Measurements from ENCODE around the gene CHST13.

The CHST13 gene

DNA sequence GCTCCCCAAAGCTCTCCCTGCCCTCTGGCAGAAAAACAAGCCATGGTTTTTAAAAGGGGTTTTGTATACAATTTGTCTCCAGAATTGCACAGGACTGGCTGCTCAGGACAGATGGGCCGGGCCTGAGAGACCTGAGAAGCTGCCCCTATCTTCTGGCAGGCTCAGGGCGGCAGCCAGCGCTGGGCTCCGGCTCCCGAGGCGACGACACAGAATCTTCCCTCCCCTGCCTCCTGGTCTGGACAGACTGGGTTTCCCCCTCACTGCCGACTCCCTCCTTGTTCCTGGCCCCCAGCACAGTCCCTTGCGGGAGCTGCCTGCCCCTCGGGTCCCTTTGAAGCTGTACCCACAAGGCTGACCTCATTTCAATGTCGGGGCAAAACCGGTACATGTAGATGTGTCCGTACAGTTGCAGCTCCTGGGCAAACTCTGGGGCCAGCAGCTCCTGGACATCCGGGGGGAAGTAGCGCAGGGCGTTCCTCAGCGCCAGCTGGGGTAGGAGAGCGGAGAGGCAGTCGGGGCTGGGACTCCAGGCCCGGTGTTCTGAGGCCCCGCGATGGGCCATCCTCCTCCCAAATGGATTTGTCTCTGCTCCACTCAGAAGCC lies 13.5 kb upstream of the CHST13 start:
- peaks cover 9% of the 10 kb centered on the region for H3K4me1 ChIP-seq (ENCODE audit: insufficient read depth, insufficient read length)
- H3K4me3 ChIP-seq (ENCODE audit: insufficient read length, low read depth): no peak overlapping the region
- no peaks in the 10 kb centered on the region for H3K36me3 ChIP-seq (ENCODE audit: insufficient read depth, insufficient read length, low read length)
- TF ChIP-seq SUZ12 (IDR thresholded peaks at IDR 0.05; ENCODE audit: extremely low read depth, insufficient read depth, insufficient read length): no peak
- TF ChIP-seq YY1 (IDR thresholded peaks at IDR 0.05; ENCODE audit: insufficient read depth, insufficient read length): no peak
- no peak for TF ChIP-seq ZNF274 (IDR thresholded peaks at IDR 0.05; ENCODE audit: low read depth, low read length)
- no peaks in the 10 kb centered on the region for H3K27me3 ChIP-seq (ENCODE audit: insufficient read depth, insufficient read length)
- H3K9me3 ChIP-seq (ENCODE audit: insufficient read depth, low read length): no peaks in the 10 kb centered on the region
- H3K9ac ChIP-seq (ENCODE audit: insufficient read length, low read depth): no peak overlapping the region
- no peak for DNase-seq (ENCODE audit: low read depth, low spot score)

DNA sequence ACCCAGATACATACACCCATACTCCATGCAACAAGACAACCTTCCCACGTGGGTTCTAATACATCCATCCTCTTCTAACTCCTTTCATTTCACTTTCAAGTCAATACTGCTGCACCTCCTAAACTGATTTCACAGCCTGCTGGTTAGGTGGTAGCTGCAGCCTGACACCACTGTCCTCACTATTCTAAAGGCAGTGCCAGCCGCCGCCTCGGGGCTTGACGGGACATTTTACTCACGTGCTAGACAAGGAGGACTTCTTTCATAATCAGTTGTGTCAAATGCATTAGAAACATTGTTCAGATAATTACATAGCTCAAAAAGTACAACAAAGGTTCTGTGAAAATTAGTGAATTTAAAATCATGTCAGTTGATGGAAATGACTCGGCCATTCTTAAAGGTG lies 12.7 kb upstream of the CHST13 start:
- TF ChIP-seq ZNF274 (IDR thresholded peaks at IDR 0.05; ENCODE audit: low read depth, low read length) (no peak), YY1 (IDR thresholded peaks at IDR 0.05; ENCODE audit: insufficient read depth, insufficient read length) (no peak), SUZ12 (IDR thresholded peaks at IDR 0.05; ENCODE audit: extremely low read depth, insufficient read depth, insufficient read length) (no peak)
- Histone ChIP-seq H3K4me3 (ENCODE audit: insufficient read length, low read depth) (no peak overlapping the region), H3K27me3 (ENCODE audit: insufficient read depth, insufficient read length) (no peaks in the 10 kb centered on the region), H3K9me3 (ENCODE audit: insufficient read depth, low read length) (no peaks in the 10 kb centered on the region), H3K4me1 (ENCODE audit: insufficient read depth, insufficient read length) (peaks cover 9% of the 10 kb centered on the region), H3K36me3 (ENCODE audit: insufficient read depth, insufficient read length, low read length) (no peaks in the 10 kb centered on the region), H3K9ac (ENCODE audit: insufficient read length, low read depth) (no peak overlapping the region)
- no peak for DNase-seq (ENCODE audit: low read depth, low spot score)

DNA sequence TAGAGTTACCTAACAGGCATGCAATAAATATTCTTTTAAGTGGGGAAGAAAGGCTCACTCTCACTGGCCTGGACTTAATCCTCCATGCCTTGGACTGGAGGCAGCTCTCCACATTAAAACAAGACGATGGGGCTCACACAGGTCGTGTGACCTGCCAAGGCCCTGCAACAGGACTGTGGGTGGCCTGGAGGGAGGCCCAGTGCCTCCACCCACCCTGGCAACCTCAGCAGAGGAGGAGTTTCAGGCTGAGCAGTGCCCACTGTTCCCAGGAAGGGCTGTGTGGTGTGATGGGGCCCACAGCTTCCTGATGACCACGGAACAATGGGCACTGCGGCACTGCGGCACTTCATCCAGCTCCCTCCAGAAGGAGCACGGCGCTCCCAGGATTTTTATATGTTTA lies 11.9 kb upstream of the CHST13 start:
- Histone ChIP-seq H3K27me3 (ENCODE audit: insufficient read depth, insufficient read length) (no peaks in the 10 kb centered on the region), H3K36me3 (ENCODE audit: insufficient read depth, insufficient read length, low read length) (no peaks in the 10 kb centered on the region), H3K9me3 (ENCODE audit: insufficient read depth, low read length) (no peaks in the 10 kb centered on the region), H3K4me1 (ENCODE audit: insufficient read depth, insufficient read length) (peaks cover 9% of the 10 kb centered on the region), H3K9ac (ENCODE audit: insufficient read length, low read depth) (no peak overlapping the region), H3K4me3 (ENCODE audit: insufficient read length, low read depth) (no peak overlapping the region)
- TF ChIP-seq SUZ12 (IDR thresholded peaks at IDR 0.05; ENCODE audit: extremely low read depth, insufficient read depth, insufficient read length) (no peak), ZNF274 (IDR thresholded peaks at IDR 0.05; ENCODE audit: low read depth, low read length) (no peak), YY1 (IDR thresholded peaks at IDR 0.05; ENCODE audit: insufficient read depth, insufficient read length) (no peak)
- no peak for DNase-seq (ENCODE audit: low read depth, low spot score)

- peaks cover 11% of the 10 kb centered on the region for H3K4me1 ChIP-seq (ENCODE audit: insufficient read depth, insufficient read length)
- no peak overlapping the region for H3K4me3 ChIP-seq (ENCODE audit: insufficient read length, low read depth)
- H3K36me3 ChIP-seq (ENCODE audit: insufficient read depth, insufficient read length, low read length): no peaks in the 10 kb centered on the region
- H3K9me3 ChIP-seq (ENCODE audit: insufficient read depth, low read length): no peaks in the 10 kb centered on the region
- TF ChIP-seq SUZ12 (IDR thresholded peaks at IDR 0.05; ENCODE audit: extremely low read depth, insufficient read depth, insufficient read length) (no peak), ZNF274 (IDR thresholded peaks at IDR 0.05; ENCODE audit: low read depth, low read length) (no peak), YY1 (IDR thresholded peaks at IDR 0.05; ENCODE audit: insufficient read depth, insufficient read length) (no peak)
- H3K9ac ChIP-seq (ENCODE audit: insufficient read length, low read depth): peak overlapping the region; percentile 43
- no peak for DNase-seq (ENCODE audit: low read depth, low spot score)
- H3K27me3 ChIP-seq (ENCODE audit: insufficient read depth, insufficient read length): no peaks in the 10 kb centered on the region
Measured at GRCh38 chr3:126512916-126513650, 10.9 kb upstream of the CHST13 start.

- Histone ChIP-seq H3K9me3 (ENCODE audit: insufficient read depth, low read length) (no peaks in the 10 kb centered on the region), H3K9ac (ENCODE audit: insufficient read length, low read depth) (no peak overlapping the region), H3K36me3 (ENCODE audit: insufficient read depth, insufficient read length, low read length) (no peaks in the 10 kb centered on the region), H3K4me3 (ENCODE audit: insufficient read length, low read depth) (no peak overlapping the region), H3K4me1 (ENCODE audit: insufficient read depth, insufficient read length) (peaks cover 11% of the 10 kb centered on the region), H3K27me3 (ENCODE audit: insufficient read depth, insufficient read length) (no peaks in the 10 kb centered on the region)
- no peak for DNase-seq (ENCODE audit: low read depth, low spot score)
- TF ChIP-seq SUZ12 (IDR thresholded peaks at IDR 0.05; ENCODE audit: extremely low read depth, insufficient read depth, insufficient read length): no peak
- TF ChIP-seq ZNF274 (IDR thresholded peaks at IDR 0.05; ENCODE audit: low read depth, low read length): no peak
- no peak for TF ChIP-seq YY1 (IDR thresholded peaks at IDR 0.05; ENCODE audit: insufficient read depth, insufficient read length)
Measured at GRCh38 chr3:126514161-126514560, 9.8 kb upstream of the CHST13 start.

- no peaks in the 10 kb centered on the region for H3K36me3 ChIP-seq (ENCODE audit: insufficient read depth, insufficient read length, low read length)
- H3K4me3 ChIP-seq (ENCODE audit: insufficient read length, low read depth): no peak overlapping the region
- H3K9me3 ChIP-seq (ENCODE audit: insufficient read depth, low read length): no peaks in the 10 kb centered on the region
- H3K27me3 ChIP-seq (ENCODE audit: insufficient read depth, insufficient read length): no peaks in the 10 kb centered on the region
- TF ChIP-seq YY1 (IDR thresholded peaks at IDR 0.05; ENCODE audit: insufficient read depth, insufficient read length) (no peak), ZNF274 (IDR thresholded peaks at IDR 0.05; ENCODE audit: low read depth, low read length) (no peak), SUZ12 (IDR thresholded peaks at IDR 0.05; ENCODE audit: extremely low read depth, insufficient read depth, insufficient read length) (no peak)
- DNase-seq (ENCODE audit: low read depth, low spot score): no peak
- H3K9ac ChIP-seq (ENCODE audit: insufficient read length, low read depth): no peak overlapping the region
- H3K4me1 ChIP-seq (ENCODE audit: insufficient read depth, insufficient read length): peaks cover 11% of the 10 kb centered on the region
Measured at GRCh38 chr3:126515066-126515706, 8.8 kb upstream of the CHST13 start.
